Measurements from ENCODE around the gene COX10. TPM values are rescaled to one million over a fixed set of nuclear protein-coding genes. Genes with fewer than 3 reads are reported as not detected.
"Not testable (repeated sequence)": the region's sequence is repeated elsewhere in the genome, so short reads cannot be mapped to it uniquely, and the experiment has no call there.

Gene COX10
- 20.6 and 22.7 TPM in 2 replicates for polyA plus RNA-seq (2014; cell fraction: cytosol; rRNA removed)
- polyA plus RNA-seq (2014; cell fraction: nucleus; rRNA removed): 12.4 and 15.4 TPM in 2 replicates

DNA sequence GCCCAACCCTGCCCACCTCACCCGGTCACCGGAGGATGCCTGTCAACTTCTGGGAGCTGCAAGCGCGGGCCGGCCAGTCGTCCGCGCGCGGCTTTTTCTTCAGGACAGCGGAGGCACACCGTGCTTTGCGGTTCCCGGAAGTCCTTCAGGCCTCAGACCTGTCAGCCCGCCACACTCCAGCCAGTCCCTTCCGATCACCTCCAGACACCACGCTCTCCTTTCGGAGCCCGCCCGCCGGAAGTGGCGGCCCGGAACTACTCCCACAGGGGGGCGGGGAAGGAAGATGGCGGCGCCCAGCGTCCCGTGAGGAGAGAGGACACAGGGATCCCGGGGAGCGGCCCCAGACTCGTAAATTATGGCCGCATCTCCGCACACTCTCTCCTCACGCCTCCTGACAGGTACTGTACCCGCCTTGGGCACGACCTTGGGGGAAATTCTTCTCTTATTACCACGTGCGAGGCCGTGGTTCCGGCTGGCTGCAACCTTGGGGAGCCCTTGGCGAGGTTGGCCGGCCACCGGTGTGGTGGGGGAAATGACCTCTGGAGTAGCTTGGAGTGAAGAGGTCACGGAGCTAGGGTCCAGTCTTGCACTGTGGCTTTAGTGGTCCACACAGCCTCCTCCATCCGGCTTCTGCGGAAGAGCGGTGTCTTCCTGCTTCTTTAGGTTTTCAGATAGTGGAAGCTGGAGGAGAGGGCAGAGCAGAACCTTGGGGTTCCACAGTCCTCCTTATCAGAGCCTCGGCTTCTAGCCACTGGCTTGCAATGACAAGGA is at the start of gene COX10:
COX10 (plus strand) TSS at position 254 of the 771 bp plus-strand sequence; CDS start at position 356, 102 bp downstream.
- peak; percentile 93 for DNase-seq (ENCODE audit: low spot score)

DNA sequence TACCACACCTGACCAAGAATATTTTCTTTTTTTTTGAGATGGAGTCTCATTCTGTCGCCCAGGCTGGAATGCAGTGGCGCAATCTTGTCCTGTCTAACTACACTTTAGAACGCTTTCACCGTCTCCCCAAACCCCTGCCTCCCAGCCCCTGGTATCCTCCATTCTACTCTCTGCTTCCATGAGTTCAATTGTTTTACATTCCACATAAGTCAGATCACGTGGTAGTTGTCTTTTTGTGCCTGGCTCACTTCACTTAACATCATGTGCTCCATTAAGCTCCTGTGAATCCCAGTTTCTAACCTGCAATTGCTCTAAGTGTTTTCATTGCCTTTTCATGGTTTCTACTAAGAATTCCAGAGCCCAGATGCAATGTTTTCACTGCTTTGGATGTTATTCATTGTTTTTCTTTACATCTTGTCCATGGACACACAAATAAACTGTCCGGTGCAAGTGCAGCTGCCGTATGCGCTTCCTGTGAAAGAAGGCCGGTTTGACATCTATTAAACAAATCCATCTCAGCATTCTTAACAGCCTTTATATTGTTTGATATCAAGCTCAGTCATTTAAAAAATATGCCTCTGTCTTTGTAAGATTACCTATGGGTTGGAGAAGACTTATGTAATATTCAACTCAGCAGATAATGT is 47.5 kb upstream of the COX10 start:
- not testable (repeated sequence) for DNase-seq (ENCODE audit: low spot score)

DNA sequence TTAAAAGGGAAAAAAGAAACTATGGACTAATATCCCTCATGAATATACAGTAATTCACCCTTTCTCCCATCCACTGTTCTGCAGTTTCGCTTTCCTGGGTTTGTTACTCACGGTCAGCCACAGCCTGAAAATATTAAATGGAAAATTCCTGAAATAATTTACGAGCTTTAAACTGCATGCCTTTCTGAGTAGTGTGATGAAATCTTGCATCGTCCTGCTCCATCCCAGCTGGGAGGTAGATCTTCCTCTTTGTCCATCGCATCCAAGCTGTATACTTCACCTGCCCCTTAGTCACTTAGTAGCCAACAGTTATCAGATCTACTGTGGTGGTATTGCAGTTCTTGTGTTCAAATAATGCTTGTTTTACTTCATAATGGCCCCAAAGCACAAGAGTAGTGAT is 39.5 kb upstream of the COX10 start:
- not testable (repeated sequence) for DNase-seq (ENCODE audit: low spot score)

DNA sequence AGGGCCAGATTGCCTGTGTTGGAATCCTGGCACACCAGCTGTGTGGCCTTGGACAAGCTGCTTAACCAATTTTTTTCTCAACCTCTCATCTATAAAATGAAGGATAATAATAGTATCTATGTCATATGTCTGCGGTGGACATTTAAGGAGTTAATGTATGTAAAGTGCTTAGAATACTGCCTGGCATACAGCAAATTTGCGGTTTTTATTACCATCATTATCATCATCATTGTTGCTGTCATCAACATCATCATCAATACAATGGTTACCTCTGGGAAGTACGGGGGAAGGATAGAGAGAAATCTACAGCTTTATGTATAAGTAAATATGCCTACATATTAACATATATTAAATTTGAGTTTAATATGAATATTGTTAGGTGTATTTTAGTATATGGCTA is 37.1 kb upstream of the COX10 start:
- no peak for DNase-seq (ENCODE audit: low spot score)

DNA sequence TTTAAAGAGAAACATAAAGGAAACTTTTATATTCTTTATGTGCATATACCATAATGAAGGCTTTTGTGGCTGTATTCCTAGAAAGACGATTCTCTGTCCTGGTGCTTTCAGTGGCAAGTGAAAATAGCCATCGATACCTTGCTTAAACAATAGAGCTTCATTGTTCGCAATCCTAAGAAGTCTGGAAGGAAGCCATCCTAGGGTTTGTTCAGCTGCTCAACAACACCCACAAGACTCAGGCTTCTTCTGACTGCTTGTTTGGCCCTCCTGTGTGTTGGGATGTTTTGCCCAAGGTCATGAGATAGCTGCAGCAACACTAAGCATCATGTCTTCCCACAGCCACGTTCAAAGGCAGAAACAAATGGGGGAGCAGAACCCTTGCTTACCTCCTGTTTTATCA is 36.1 kb upstream of the COX10 start:
- DNase-seq (ENCODE audit: low spot score): no peak

DNA sequence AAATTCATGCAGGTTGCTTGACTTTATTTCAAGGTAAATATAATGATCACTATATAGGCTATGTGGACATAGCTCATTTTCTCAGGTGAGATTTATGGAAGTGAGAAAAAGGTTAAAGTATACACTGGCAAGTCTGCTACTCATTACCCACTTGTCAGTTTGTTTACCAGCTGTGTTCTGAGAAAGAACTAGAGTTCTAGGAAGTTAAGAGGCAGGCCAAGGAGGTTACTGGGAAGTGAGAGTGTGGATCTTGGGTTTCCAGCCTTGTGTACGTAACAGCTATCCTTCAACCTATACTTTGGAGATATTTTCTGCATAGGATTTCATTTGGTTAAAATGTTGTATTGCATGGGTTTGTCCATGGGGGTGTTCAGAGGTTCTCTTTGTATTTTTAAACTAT is 31.9 kb upstream of the COX10 start:
- no peak for DNase-seq (ENCODE audit: low spot score)

DNA sequence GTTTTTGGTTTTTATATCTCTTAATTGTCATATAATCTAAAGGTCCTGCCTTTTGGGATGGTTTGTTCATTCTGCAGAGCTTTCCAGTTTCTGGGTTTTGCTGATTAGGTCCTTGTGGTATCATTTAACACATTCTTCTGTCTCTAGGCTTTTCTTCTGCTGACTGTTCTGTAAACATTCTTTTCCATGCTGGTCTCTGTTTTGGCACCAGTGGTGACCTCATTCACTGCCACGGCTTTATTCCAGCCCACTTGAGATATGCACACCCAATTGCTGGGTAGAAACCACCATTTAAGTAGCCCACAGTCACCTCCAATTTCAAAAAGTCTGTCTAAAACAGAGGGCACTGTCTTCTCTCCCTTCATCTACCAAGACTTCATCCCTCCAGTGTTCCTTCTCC is 31.1 kb upstream of the COX10 start:
- no peak for DNase-seq (ENCODE audit: low spot score)

DNA sequence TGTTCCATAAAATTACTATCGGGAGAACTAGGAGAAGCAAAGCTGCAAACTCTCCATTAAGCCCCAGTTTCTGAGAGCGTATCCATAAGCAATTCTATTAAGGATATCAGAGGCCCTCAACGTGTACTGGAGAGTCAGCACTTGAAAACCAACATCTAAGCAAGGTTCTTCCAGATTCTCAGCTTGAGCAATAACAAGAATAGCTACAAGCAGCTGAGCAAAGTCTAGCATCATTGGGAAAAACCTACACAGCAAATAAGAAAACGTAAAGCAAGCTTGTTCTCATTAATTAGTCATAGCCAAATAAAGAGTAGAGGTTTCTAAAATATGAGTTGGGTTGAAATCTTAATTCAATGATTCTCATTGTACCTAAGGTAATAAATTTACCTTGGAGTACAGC is 26.9 kb upstream of the COX10 start:
- DNase-seq (ENCODE audit: low spot score): no peak

DNA sequence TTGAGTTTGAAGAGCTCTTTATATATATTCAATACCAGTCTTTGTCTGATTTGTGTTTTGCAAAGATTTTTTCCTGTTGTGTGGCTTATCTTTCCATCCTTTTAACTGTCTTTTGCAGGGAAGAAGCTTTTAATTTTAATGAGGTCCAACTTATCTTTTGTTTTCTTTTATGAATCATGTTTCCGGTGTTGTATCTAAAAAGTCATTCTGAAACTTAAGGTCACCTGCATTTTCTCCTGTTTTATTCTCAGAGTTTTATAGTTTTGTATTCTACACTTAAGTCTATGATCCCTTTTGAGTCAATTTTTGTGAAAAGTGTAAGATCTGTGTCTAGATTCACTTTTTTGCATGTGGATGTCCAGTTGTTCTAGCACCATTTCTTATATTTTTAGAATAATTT is 24.6 kb upstream of the COX10 start:
- DNase-seq (ENCODE audit: low spot score): no peak

DNA sequence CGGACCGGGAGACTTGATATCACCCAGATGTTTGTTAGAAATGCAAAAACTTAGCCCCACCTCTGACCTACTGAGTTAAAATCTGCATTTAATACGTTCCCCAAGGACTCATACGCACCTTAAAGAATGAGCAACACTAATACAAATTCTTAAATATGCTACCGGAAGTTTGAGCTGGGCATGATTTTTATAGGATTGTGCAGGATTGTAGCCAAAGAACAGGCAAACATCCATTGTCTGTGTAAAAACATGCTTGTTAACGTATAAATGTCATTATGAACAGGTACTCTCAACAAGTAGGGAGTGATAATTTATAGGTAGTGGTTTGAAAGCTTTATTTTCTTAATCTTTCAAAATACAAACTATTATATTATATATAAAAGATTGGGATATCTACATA is 22.3 kb upstream of the COX10 start:
- no peak for DNase-seq (ENCODE audit: low spot score)

DNA sequence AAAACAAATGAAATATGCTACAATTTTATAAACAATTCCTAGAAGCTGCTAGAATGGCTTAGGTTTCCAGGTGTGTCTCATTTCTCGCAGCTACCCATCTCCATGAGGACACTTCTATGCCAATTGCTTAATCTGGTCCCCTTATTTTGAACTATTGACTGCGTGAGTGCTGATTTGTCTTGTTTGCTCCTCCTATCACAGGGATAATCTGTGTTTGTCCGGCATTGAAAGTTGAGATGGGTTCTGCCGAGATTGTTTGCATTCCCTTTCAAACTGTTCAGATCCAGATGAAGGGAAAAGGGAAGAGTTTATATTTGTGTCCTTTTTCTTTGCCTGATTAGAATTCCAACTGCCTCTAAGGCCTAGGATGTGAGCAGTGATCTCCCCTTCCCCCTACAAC is 21.7 kb upstream of the COX10 start:
- DNase-seq (ENCODE audit: low spot score): no peak

DNA sequence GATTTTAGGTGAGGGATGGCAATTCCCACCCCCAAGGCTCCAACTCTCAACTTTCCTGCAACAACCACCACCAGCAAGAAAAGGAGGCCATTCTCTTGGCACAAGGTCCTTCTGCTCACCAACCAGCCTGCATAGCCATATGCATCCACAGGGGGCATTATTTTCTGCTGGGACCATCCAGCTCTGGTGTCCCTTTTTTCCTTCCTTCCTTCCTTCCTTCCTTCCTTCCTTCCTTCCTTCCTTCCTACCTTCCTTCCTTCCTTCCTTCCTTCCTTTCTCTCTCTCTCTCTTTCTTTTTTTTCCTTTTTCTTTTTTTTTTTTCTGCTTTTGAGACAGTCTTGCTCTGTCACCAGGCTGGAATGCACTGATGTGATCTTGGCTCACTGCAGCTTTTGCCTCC is 21.1 kb upstream of the COX10 start:
- DNase-seq (ENCODE audit: low spot score): no peak

DNA sequence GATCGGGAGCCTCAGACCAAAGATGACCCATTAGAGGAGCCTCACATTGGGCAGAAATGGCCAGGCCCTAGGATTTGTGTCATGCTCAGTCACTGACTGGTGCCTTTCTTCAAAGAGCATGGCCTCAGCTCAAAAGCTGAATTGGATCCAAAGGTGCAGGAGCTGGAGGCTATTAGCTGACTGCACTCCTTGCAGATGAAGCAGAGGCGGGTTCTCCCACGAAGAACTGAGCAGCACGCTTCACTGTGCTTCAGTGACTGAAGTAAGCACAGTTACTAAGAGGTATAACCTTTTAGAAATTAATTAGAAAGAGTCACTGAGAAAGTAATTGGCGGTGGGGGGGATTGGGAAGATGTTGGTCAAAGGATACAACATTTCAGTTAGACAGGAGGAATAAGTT is 18.7 kb upstream of the COX10 start:
- DNase-seq (ENCODE audit: low spot score): no peak

DNA sequence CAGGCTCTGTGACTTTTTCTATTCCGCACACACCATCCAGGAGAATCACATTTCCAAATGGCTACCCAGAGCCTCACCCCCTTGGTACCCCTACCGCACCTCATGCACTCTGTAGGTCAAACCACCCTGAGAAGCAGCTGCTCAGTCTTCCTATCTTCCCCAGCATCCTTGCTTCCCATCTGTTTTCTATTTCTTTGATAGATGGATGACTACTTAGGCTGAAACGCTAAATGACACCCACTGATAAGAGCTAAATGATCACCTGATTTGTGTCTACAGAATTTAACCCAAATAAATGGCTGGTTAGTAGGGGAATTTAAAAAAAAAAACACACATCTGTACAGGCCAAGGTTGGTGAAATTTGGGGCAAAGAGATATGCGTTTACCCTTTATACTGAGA is 17.6 kb upstream of the COX10 start:
- DNase-seq (ENCODE audit: low spot score): peak; percentile 86

DNA sequence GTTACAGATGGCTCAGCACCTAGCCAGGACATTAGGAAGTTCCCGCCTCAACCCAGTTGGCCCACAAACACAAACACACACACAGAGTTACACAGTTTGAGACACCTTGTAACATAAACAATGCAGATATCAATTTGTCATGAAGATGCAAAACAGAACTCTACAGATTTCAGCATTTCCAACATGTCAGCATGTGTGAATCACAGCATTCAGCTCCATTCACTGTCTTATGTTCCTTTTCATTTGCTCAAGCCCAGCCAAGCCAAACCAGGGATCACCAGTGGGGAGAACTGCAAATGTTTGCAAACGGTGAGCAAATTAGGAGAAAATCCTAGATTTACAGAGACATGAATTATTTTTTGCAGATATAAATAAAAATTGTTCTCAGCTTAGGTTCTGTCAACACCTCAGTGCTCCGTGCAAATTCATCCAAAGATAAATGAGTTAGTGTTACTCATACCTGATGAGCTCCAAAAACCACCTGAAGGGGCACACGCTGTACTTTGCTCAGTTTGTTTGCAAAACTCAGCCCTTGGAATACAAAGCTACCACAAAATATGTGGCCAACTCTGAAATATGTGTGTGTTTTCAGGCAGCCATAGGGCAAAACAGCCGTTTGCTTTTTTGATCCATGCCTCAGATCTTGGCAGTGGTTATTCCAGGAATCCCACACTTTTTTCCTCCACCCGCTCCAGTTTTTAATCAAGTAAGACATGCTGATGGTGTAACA is 16.3 kb upstream of the COX10 start:
- no peak for DNase-seq (ENCODE audit: low spot score)

DNA sequence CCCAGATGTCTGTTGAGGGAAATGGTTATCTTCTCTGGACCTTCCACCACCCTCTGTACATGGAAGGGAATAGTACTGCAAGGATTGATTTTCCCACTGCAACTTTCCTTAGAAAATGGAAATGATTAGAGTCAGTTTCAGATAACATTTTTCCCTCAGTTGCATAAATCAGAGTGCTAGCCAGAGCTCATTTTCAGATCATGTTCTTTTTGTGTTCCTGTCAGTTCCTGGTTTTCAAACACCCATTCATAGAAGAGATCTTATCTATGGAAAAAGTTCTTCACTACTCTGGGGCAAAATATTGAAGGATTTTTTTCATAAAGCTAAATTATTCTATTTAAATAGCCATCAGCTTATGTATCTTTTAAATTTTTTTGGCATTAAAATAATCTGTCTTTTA is 11.7 kb upstream of the COX10 start:
- DNase-seq (ENCODE audit: low spot score): no peak

DNA sequence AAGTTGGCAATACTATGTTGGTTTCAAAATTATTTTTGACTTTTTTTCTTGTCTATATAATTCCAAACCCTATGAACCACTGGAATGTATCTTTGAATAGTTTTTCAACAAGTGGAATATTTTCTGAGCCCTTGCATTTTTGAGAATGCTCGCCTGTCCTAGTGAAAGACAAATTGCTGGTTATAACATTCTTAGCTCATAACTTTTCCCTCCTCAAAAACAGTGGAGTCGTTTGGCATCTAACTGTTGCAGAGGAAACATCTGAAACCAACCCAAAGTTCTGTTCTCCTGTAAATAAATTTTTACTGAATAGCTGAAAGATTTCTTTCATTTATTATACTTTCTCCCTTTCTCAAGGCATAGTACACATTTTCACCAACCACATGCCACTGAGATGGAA is 11.3 kb upstream of the COX10 start:
- no peak for DNase-seq (ENCODE audit: low spot score)

DNA sequence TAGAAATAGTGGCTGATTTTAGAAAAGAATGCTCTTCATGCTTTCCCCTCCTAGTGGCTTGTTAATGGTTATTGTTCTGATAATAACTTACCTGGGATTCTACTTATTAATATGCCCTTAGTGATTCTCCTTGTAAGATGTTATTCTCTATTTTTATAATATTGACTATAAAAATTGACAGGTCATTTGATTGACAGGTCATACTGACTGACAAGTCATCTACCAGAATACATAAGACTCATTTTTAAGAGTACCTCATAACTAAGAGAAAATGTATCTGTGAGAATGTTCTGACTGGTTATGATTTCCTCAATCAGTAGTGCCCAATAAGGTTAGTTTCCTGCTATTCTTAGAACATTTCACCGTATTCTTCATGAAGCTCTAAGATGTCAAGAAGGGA is 8.6 kb upstream of the COX10 start:
- DNase-seq (ENCODE audit: low spot score): no peak

DNA sequence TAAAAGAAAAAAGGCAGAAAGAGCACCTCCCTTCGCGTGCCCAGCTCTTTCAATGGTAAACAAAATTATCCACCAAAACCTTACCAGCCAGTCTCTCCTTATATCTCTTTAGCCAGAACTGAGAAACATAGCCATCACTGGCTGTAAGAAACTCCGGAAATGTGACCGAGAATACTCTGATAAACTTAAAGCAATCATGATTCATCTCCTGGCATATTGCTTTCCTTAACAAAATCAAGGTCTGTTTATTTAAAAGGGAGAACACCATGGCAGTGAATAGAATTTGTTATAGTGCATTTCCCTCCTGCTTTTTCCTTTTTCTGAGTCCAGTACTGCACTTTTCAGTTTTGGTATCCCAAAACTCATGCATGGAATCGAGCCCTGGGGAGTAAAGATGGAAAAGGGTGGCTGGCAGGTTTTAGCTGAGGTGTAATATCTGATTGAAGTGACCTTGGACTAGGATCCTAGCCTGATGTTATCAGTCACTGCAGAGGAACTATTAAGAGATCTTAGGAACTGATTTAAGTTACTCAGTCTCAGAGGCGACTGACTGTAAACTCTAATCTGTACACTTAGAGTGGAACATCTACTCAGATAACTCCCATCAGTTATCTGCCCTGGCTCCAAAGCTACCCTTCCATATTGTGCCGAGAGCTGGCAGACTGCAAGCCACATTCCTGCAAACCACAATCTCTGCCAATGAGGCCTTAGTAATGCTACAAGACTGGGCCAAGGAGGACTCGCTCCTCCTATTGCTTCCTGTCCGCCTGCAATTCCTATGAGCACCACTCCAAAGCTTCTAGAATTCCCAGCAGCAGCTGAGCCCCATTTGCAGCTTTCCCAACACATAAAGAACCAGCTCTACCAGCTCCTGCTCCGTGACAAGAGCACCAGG is 7.4 kb upstream of the COX10 start:
- no peak for DNase-seq (ENCODE audit: low spot score)

DNA sequence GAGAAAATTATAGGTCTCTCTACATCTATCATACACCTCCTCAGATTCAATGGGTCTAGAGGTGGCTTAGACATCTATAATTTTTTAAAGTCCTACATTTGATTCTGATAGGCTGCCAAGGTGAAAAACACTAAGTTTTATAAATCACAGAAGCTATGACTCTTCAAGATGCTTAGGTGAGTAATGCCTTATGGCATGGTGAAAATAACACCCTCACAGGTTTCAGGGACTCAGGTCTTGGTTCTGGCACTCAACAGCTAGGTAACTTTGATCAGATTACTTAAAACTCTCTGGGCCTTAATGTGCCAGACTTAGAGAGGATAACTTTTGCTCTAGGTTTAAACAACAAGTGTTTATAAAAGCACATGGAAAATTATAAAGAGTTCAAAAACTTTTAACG is 2.0 kb upstream of the COX10 start:
- DNase-seq (ENCODE audit: low spot score): no peak

DNA sequence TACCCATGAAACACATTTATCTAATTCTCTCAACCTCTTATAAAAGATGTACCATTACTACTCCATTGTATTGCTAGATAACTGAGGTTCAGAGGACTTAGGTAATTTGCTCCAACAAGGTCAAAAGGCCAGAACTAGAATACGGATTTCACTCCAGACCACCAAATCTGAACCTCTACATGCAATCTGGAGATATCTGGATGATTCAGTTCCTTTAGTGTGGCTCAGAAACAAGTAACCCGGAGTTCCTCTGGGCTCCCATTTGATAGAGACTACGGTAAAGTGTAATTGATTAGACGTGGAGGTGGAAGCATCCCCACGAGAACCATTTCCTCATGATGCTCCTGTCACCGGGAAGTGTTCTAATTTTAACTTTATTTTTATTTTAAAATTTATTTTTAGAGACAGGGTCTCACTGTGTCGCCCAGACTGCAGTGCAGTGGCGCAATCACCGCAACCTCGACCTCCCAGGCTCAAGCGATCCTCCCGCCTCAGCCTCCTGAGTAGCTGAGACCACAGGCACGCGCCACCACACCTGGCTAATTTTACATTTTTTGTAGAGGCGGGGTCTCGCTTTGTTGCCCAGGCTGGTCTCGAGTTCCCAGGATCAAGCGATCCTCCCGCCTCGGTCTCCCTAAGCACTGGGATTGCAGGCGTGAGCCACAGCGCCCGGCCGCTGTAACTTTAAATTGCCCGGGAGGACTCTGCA is 608 bp upstream of the COX10 start:
- peak; percentile 12 for DNase-seq (ENCODE audit: low spot score)
